SHP77 (cell line): ENCODE measurements around the gene CD300LF.

ENCODE experiments used
- DNase-seq, 2 experiments: peaks; one replicate each; lab custom pipeline; 2025; lab: John Stamatoyannopoulos, UW

CD300LF gene

DNA sequence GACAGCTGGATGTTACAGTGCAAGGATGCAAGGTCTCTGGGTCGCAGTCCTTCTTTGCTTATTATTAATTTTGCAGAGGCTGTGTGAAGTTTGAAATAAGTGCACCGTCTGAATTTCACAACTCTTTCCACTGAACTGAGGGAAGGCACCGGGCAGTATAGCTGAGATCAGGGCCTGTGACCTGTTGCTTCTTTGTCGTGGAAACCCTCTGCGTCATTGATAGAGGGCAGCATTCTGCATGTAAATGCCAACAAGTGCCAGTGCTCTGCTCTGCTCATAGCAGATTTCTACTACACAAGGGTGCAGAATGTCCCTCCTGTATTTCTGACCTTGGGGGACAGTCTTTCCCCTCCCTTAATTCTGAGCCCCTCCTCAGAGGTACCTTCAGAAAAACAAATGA, 26.0 kb downstream of the CD300LF start:
- DNase-seq = peak in 1 of 2 experiments; percentile 42

DNA sequence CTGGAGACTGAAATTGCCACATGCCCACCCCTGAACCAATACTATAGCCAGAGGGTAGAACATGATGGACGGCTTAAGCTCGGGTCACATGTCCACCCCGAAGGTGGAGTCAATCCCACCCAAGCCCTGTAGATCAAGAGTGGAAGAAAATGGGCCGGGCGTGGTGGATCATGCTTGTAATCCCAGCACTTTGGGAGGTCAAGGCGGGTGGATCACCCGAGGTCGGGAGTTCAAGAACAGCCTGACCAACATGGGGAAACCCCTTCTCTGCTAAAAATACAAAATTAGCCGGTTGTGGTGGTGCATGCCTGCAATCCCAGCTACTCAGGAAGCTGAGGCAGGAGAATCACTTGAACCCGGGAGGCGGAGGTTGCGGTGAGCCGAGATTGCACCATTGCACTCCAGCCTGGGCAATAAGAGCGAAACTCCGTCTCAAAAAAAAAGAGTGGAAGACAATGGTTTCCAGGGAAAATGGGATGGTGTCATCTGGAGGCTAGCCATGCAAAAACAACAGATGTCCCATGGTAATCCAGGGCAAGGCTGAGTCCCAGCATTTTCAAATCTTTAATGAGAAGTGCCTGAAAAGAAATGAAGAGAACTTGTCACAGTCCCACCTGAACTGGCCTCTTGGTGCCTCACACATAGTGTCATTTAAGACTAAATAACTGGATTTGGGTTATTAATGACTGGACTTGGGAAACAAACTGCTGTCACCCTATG, 30.1 kb downstream of the CD300LF start:
- DNase-seq = no peak

DNA sequence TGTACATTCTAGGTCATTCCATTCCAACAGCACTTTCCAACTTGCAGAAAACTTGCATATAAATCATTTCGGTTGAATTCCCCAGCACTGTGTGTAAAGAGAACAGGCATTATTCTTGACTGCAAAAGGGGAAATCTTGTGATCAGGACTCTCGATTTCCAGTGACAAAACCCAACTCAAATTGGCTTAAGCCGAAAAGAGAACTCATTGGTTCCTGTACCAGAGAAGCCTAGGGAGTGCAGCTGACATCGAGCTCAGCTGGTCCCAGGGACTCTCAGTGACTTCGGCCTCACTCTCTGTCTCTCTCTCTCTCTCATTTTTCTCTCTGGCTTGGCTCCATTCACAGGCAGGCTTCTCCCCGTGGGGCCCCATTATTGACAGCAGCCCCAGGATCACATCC, 30.7 kb downstream of the CD300LF start:
- no peak for DNase-seq

DNA sequence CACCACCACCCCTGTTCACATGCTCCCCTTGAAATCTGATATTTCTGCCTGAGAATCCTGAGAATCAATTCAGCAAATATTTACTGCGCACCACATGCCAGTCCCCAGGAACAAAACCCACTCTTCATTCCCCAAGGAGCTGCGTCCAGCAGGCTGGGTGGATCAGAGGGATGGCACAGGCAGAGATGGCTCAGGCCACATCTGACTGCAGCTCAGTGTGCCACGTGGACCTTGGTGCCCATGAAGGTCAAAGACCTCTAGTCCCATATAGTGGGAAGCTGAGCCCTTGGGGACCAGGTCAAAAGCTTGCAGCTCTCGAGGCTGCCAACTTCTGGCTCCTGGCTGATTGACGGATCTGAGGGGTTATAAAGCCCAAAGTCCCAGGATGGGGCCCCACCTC, 31.8 kb downstream of the CD300LF start:
- no peak for DNase-seq

DNA sequence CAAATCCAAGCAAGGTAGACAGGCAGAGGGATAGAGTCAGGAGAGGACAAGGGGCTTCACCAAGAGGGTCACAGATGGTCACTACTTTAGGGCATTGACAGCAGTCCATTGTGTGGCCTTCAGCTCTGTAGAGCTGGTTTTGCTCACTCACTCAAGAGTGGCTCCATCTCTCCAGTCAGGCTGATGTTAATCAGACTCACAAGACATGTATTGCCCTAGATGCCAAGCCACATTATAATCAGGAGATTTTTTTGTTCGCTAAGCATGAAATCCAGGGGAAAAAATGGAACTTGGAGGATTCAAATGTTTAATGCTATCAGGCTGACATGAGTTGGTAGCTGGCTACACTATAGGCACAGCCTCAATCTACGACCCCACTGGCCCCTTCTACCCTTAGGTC, 32.5 kb downstream of the CD300LF start:
- DNase-seq = no peak

DNA sequence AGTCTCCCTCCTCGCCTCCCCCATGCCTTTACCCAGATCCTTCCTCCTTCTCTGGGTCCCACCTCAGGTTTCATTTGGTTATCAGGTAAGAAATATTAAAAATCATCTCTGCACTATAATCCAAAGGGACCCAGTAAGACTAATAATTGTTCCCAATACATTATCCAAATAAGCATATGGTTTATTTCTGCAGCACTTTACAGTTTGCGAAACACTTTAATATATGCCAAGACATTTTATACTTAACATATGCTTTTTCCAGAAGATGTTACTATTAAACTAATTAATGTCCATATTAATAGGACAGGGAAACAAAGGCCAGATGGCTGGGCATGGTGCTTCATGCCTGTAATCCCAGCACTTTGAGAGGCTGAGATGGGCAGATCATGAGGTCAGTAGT, 33.3 kb downstream of the CD300LF start:
- no peak for DNase-seq

DNA sequence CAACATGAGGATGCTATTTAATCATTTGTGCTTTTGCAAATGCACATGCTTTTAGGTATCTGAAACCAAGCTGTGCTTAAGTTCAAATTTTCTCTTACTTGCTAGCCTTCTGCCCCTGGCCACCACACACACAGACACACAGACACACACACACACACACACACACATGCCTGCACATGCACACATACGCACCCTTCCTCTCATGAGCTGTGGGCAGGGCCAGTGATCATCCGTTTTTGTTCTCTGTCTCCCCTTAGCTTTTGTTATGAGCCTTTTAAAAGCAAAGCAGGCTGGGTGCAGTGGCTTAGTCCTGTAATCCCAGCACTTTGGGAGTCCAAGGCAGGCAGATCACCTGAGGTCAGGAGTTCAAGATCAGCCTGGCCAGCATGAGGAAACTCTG, 34.2 kb downstream of the CD300LF start:
- no peak for DNase-seq

DNA sequence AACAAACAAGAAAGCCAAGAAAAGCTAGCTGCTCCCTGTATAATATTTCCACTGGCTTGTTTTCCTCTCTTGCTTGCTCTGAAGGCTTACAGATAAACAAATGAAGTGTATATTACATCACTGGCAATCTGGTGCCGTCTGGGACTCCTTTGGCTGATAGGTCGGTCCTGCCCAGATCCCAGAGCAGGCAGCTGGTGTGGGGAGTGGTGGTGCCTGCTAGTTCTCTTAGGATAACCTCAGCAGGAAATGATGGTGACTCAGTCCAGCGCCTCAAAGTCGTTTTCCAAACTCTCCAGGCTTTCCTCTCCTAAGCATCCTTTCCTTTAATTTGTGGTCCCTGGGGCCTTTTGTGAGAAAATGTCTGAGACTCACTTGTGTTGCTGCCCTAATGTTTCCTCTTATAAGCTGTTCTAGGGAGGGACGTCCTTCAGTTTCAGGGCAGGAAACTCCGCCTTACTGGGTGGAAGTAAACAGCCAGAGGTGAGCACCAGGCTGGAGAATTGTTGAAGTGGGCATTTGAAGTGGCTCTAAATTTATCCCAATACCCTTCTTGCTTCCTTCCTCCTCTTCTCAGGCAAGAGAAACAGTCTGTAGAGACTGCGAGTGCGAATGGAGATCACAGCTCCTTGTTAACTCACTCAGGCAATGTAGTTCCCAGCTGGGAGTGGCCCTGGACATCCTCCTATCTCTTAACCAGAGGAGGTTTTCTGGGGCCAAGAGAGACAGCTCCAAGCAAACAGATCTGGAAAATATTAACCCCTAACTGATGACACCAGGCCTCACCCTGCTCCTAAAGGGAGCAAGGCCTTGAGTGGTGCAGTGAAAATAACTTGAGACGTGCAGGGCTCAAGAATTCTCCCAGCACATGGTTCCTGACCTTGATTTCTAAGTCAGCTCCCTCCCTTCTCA, 34.9 kb downstream of the CD300LF start:
- peak; percentile 49 to 55 for DNase-seq

DNA sequence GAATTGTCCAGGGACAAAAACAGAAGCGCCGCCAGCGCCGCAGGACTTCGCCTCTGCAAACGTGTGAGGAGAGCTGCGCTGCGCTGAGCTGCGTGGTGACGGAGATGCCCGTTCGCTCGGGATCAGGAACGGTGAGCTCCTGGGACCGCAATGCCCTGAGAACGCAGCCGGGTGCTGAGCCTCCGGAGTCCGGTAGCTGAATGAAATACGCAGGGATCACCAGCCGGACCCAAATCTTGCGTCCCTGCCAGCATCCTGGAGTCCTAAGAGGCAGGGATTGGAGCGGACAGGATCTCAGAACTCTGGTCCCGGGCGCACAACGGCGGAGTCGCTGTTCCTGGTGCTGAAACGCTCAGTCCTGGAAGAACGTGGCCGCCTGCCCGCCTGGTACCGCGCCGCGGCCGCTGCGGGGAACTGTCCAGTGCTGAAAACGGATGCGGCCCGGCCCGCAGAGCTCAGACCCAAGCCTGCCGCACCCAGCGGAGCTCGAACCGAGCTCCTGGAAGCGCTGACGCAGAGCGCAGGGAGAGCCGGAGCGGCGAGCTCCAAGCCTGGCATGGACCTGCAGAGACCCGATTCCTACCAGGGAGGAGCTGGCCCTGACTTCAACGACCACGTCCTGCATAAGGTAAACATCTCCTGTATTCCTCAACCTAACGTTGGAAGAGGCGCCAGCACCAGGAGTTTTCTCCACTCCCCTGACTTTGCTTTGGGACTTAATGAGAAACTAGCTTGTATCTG, 41.5 kb downstream of the CD300LF start:
- no peak for DNase-seq

DNA sequence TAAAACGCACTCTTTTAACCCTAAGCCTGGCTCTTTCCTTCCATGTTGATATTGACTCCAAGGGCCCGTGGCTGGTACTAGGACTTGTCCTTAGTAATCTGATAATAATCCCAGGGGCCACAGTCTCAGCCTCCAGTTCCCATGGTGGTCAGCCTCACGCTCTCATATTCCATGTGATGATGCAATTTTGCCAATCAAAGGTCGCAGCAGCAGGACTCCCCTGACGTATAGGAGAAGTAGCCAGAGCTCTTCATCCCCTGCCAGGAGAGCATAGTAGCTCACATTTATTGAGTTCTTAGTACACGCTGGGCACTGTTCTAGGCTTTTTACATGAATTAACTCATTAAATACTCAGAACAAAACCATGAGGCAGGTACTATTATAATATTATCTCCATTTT, 42.4 kb downstream of the CD300LF start:
- DNase-seq = no peak

DNA sequence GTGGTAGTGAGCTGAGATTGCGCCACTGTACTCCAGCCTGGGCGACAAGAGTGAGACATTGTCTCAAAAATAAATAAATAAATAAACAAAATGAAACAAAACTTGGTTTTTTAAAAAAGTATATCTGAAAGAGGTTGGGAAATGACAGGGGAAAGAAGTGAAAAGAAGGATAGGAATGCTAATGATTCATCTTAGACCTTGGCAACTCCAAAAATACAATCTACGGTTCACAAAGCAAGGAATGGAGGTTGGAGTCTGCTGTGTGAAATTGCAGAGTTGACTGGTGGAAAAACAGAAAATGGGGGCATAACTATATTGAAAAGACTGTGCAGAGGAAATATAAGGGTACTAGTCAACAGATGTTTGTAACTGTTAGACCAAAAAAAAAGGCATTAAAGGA, 49.2 kb downstream of the CD300LF start:
- no peak for DNase-seq

DNA sequence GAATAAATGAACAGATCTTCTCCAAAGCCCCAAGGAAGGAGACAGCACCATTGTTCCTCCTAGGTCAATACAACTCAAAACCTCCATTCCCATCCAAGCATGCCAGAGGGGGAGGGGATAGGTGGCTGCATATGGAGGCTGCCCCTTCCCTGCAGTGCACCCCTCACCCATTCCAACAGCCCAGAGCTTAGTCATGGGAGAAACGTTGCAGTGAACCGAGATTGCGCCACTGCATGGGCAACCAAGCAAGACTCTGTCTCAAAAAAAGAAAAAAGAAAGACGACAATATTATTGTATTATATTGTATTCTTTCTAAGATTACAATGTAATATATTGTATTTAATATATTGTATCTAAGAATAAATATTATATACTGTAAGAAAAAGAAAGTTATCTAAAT, 52.8 kb downstream of the CD300LF start:
- DNase-seq = no peak

DNA sequence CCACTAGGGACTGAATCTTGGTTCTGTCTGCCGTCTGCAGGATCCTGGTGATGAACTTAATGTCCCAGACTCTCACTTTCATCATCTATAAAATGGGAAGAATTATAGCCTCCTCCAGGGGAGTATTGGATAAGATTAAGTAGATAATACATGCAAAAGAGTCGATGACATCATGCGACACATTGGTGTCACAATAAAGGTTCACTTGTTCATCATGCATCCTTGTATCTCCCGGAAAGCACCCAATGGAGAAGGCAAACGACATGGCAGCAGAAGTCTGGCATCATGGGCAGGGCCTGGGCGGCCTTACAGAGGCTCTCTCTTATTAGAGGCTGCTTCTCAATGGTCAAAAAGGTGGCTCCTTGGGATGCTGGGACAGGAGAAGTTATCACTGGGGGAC, 54.1 kb downstream of the CD300LF start:
- no peak for DNase-seq

DNA sequence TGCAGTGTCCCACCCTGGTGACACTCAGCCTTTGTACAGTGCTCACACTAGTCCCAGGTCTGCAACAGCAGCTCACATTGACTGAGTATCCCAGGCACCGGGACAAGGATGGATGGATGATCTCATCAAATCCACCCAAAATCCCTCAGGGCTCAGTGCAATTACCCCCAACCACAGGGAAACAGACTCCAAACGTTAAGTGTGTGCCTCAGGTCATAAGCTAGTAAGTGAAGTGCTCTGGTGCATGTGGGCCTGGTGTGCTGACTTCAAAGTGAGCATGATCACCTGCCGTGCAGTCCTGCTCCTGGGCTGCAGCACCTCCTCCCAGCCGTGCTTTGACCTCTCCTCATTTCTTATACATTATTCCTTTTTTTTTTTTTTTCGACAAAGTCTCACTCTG, 58.0 kb downstream of the CD300LF start:
- DNase-seq = no peak

DNA sequence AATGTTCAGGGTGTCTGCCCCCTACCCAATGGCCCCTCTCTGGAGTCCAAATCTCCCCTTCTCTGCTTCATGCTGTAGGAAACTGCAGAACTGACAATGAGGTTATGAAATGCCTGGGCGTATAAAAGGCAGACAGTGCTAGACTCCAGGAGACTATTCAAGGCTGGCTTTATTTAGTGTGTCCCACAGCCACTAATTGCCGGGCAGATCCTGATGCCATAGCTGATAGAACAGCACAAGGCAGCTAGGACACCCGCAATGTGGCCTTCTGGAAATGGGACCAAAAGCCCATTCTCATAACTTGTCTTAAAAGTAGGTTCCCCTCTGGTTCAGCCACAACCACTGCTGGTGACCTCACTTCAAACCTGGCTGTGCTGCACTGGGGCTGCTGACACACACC, 60.7 kb downstream of the CD300LF start:
- no peak for DNase-seq

DNA sequence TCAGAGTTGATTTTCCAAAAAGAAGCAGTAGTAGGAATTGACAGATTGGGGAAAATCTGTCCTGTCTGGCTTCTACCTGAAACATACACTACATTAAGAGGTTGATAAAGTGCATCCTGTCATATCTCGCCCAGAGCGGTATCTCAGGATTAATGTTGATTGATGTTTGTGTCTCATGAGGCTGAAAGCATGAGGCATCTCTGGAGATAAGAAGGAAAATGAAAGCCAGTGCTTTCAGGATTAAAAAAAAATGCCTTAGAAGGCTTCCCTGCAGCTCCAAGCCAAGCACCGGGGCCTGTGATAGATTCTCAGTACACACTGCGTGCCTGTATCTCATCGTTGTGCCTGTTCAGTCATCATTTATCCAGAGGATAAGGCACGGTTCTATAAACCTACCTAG, 62.8 kb downstream of the CD300LF start:
- no peak for DNase-seq

DNA sequence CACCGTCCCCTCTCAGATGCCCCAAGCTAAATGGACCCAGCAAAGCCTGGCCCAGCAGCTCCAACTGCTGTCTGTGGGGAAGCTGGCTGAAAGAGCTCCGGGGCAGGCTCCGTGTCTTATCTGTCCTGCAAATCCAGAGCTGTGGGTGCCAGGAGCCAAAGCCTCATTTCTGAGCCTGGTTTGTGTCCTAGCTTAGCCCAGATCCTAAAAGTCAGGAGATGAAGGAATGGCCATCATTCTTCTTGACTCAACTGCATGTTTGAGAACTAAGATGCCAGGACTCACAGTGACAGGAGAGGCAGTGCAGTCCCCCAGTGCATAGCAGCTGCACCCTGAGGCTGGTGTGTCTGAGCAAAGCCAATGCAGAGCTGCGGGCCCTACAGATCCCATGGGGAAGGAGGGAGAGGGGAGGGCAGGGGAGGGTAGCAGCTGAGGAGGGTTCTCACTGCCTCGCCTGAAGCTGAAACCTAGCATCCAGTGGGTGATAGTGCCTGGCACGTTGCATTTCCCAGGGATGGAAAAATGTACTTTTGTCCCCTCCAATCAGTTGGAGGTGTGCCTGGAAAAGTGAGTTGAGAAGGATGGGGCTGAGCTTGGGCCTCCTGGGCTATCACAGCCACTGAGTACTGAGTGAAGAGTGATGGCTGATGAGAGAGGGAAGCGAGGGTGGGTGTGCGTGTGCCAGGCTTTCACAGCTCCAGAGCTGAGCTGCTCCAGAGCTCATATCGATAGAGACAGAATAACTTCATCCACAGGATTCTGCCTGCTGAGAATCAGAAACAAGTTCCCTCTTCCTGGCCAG, 64.7 kb downstream of the CD300LF start:
- no peak for DNase-seq

DNA sequence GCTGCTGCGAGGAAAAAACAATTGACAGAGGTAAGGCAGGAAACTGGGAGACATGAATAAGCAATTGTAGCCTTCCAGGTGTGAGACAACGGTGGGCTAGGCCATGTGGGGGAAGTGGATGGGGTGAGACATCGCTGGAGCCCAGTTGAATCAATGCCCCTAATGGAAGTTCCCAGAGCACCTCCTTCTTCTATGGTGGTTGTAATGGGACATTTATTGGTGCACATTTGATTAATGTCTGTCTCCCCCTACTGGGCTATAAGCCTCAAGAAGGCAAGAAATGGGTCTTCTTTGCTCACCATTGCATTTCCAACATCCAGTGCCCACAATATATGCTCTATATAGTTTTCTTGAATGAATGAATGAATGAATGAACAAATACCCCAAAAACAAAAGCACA, 66.5 kb downstream of the CD300LF start:
- peak in 1 of 2 experiments; percentile 13 for DNase-seq

DNA sequence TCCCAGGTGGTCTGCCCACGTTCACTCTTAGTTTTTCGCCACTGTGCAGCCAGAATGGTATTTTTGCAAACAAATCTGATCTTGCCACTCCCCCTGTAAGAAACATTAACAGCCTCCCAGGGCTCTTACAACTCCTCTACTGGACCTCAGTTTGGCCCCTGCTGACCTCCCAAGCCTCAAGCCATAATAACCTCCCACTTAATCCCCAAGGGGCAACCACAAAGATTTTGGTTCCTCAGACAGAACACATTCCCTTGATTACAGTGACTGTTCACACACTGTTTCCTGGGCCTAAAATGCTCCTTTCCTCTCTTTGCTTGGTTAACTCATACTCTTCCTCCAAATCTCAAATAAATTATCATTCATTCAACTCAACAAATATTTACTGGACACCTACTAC, 67.7 kb downstream of the CD300LF start:
- no peak for DNase-seq

DNA sequence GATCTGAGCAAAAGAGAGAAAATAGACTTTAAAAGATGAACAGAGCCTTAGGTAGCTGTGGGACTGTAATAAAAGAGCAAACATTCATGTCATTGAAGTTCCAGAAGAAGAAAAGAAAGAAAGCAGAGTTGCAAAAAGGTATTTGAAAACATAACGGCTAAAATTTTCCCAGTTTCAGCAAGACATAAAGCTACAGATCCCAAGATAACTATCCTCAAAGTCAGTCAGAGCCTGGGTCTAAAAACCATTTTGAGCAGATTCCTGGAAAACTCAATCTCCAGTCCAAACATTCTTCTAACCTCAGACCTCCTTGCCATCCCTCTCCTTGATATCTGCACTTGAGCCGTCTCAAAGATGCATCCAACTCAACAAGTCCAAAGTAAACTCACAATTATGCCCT, 68.3 kb downstream of the CD300LF start:
- no peak for DNase-seq
